Neural cell (in vitro differentiated cells): ENCODE results near the gene NOD1. TPM values are rescaled to one million over a fixed set of nuclear protein-coding genes. Genes with fewer than 3 reads are reported as not detected.

Experiments used
- H2AFZ ChIP-seq: fragments of 200-600, 300-800 bp; sonication (generic), shearing (Covaris generic); 2 replicates; pipeline ENCODE4 v1.6.0; 2014; ENCODE audit warnings: low read depth, mild to moderate bottlenecking, antibody characterized with exemption, low read length, moderate library complexity
- H3F3A ChIP-seq: fragments of 200-600 bp; shearing (Covaris generic); 2 replicates; pipeline ENCODE4 v1.6.1; 2016; ENCODE audit warnings: mild to moderate bottlenecking, moderate library complexity, mixed read lengths, antibody characterized with exemption, low read length; ENCODE audit not compliant: insufficient read depth, poor library complexity, severe bottlenecking
- H3K27ac ChIP-seq: fragments of 200-600, 300-800 bp; sonication (generic), shearing (Covaris generic); 2 replicates; pipeline ENCODE4 v1.5.1; 2014; ENCODE audit warnings: mild to moderate bottlenecking, low read length, moderate library complexity
- H3K27me3 ChIP-seq: fragments of 300-800, 200-600 bp; sonication (generic), shearing (Covaris generic); 2 replicates; pipeline ENCODE4 v1.6.0; 2014; ENCODE audit warnings: mild to moderate bottlenecking, low read depth, low read length, moderate library complexity; ENCODE audit not compliant: insufficient read depth
- H3K36me3 ChIP-seq: fragments of 300-800, 200-600 bp; sonication (generic), shearing (Covaris generic); 2 replicates; pipeline ENCODE4 v1.5.1; 2014; ENCODE audit warnings: mild to moderate bottlenecking, antibody characterized with exemption, low read length, moderate library complexity; ENCODE audit not compliant: insufficient read depth
- H3K4me2 ChIP-seq: fragments of 300-800, 200-600 bp; sonication (generic), shearing (Covaris generic); 2 replicates; pipeline ENCODE4 v1.6.0; 2014; ENCODE audit warnings: mild to moderate bottlenecking, low read length
- H3K4me3 ChIP-seq: fragments of 300-800, 200-600 bp; sonication (generic), shearing (Covaris generic); 2 replicates; pipeline ENCODE4 v1.5.1; 2014; ENCODE audit warnings: mild to moderate bottlenecking, low read length, moderate library complexity
- H3K79me2 ChIP-seq: fragments of 200-600 bp; shearing (Covaris generic); replicated peaks from 2 replicates; pipeline ENCODE4 v1.6.0; 2014; ENCODE audit warnings: mild to moderate bottlenecking, low read length, moderate library complexity; ENCODE audit not compliant: insufficient read depth
- H3K9ac ChIP-seq: fragments of 300-800, 200-600 bp; sonication (generic), shearing (Covaris generic); 2 replicates; pipeline ENCODE4 v1.6.1; 2016; ENCODE audit warnings: mild to moderate bottlenecking, low read length, mixed read lengths
- H3K9me2 ChIP-seq: fragments of 200-600 bp; shearing (Covaris generic); 2 replicates; pipeline ENCODE4 v1.6.1; 2016; ENCODE audit warnings: mild to moderate bottlenecking, low read length, mixed read lengths; ENCODE audit not compliant: insufficient read depth
- H3K9me3 ChIP-seq: fragments of 200-600, 300-800 bp; sonication (generic), shearing (Covaris generic); 2 replicates; pipeline ENCODE4 v1.6.1; 2016; ENCODE audit warnings: mild to moderate bottlenecking, mixed run types, low read length, moderate library complexity, mixed read lengths
- H4K20me1 ChIP-seq: fragments of 200-600 bp; shearing (Covaris generic); 2 replicates; pipeline ENCODE4 v1.6.1; 2016; ENCODE audit warnings: mild to moderate bottlenecking, mixed run types; ENCODE audit not compliant: insufficient read depth
- EP300 ChIP-seq: fragments of 450-650 bp; conservative IDR thresholded peaks from 2 replicates; pipeline ENCODE4 v1.6.1; 2014; ENCODE audit warnings: antibody characterized with exemption, mild to moderate bottlenecking, moderate library complexity; ENCODE audit not compliant: poor library complexity, severe bottlenecking
- EZH2 ChIP-seq: fragments of 200-600, 300-800 bp; shearing (Covaris generic), sonication (generic); IDR thresholded peaks from 2 replicates; pipeline ENCODE4 v1.6.1; 2014; ENCODE audit warnings: antibody characterized with exemption, low read length, borderline replicate concordance, mild to moderate bottlenecking; ENCODE audit not compliant: insufficient read depth, poor library complexity, severe bottlenecking
- MXI1 ChIP-seq: fragments of 450-650 bp; conservative IDR thresholded peaks from 2 replicates; pipeline ENCODE4 v1.6.1; 2014; ENCODE audit warnings: antibody characterized with exemption, mild to moderate bottlenecking; ENCODE audit not compliant: poor library complexity, severe bottlenecking
- POLR2AphosphoS5 ChIP-seq: IDR thresholded peaks from 2 replicates; pipeline ENCODE4 v1.6.1; 2012
- RAD21 ChIP-seq: fragments of 450-650 bp; conservative IDR thresholded peaks from 2 replicates; pipeline ENCODE4 v1.6.1; 2014; ENCODE audit warnings: antibody characterized with exemption, mild to moderate bottlenecking, moderate library complexity
- SMC3 ChIP-seq: fragments of 450-650 bp; conservative IDR thresholded peaks from 2 replicates; pipeline ENCODE4 v1.6.1; 2014; ENCODE audit warnings: antibody characterized with exemption, mild to moderate bottlenecking, moderate library complexity; ENCODE audit not compliant: poor library complexity
- TAF1 ChIP-seq: IDR thresholded peaks from 2 replicates; pipeline ENCODE4 v1.6.1; 2012; ENCODE audit warnings: low read depth
- polyA plus RNA-seq: library from polyadenylated mRNA; depleted of rRNA; stranded (reverse); fragments of >200 nt; gene quantifications from 2 replicates; pipeline ENCODE4 v1.2.3, GENCODE V29; 2014
- TF ChIP-seq, protein P1 (sequence below): IDR thresholded peaks from 2 replicates; pipeline ENCODE4 v1.6.1; 2012; ENCODE audit warnings: borderline replicate concordance
- TF ChIP-seq, protein P2 (sequence below): fragments of 450-650 bp; IDR thresholded peaks from 2 replicates; pipeline ENCODE4 v1.5.1; 2014; ENCODE audit warnings: antibody characterized with exemption, mild to moderate bottlenecking, moderate library complexity; ENCODE audit not compliant: poor library complexity, severe bottlenecking

The NOD1 gene
- polyA plus RNA-seq, 1 donor from 2014 or later: 0.43 TPM

DNA sequence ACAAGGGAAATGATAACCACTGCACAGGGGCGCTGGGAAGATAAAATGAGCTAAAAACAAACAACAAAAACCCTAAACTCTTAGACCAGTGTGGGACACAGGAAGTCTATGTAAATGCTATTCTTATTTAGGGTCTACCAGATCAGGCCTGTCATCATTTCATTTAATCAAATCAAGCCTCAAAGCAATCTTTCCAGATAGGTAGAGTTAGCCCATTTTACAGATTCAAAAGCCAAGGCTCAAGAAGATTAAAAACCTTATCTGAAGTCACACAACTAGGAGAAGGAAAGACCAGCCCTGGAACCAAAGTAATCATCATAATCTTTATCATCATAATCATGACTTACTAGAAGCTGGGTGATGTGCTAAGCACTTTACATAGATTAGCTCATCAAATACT lies 4.7 kb downstream of the NOD1 start:
- no peaks in the 10 kb centered on the region for H3K36me3 ChIP-seq
- H3K4me2 ChIP-seq: no peak overlapping the region
- H2AFZ ChIP-seq: no peak overlapping the region
- no peaks in the 10 kb centered on the region for H3F3A ChIP-seq
- no peaks in the 10 kb centered on the region for H4K20me1 ChIP-seq
- H3K4me3 ChIP-seq: no peak overlapping the region
- no peak overlapping the region for H3K9ac ChIP-seq
- H3K79me2 ChIP-seq: no peaks in the 10 kb centered on the region
- no peaks in the 10 kb centered on the region for H3K9me2 ChIP-seq
- no peak overlapping the region for H3K27ac ChIP-seq
- TF ChIP-seq POLR2AphosphoS5: no peak
- no peaks in the 10 kb centered on the region for H3K27me3 ChIP-seq
- H3K9me3 ChIP-seq: no peaks in the 10 kb centered on the region

DNA sequence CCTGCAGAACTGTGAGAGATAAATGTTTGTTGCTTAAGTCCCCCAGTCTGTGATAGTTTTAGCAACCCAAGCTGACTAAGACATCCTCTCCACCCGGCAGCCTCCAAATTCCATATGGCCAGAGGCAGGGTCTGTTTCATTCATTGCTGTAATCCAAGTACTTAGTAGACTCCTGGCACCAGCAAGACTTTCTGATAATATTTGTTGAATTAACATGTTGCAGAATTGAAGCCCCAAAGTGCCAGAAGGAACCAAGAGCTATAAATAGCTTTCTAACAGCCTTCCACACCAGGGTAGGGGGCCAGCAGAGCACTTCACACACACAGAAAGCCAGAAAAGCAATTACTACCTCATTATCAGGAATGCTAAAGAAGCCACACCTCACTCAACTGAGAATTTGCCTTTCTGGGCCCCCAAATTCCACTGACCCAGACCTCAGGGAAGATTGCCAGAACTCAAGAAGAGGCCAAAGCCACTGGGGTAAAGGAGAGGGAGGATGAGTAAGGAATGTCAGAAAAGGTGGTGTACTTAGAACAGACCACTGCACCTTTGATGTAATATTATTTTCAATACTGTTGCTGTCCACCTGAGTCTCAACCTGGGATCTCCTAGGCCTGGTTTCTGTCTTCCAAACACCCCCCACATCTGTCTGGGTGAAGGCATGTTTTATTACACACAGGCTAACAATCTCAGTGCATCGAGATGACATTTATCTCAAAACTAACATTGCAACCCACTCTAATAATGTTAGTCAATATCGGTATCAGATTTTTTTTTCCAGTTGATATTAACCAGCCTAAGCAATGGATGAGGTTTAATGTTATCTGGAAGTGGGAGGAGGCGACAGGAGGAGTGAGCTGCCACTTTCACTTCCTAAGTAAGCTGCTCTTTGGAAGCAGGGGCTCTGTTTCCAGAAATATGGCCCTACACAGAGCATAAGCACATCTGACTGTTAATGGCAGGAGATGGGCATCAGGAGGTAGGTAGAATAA lies 5.5 kb downstream of the NOD1 start:
- no peak overlapping the region for H3K9ac ChIP-seq
- H2AFZ ChIP-seq: no peak overlapping the region
- no peaks in the 10 kb centered on the region for H3K36me3 ChIP-seq
- no peak overlapping the region for H3K4me2 ChIP-seq
- no peak overlapping the region for H3K4me3 ChIP-seq
- no peaks in the 10 kb centered on the region for H4K20me1 ChIP-seq
- no peak for TF ChIP-seq EZH2
- H3F3A ChIP-seq: no peaks in the 10 kb centered on the region
- H3K79me2 ChIP-seq: no peaks in the 10 kb centered on the region
- no peaks in the 10 kb centered on the region for H3K9me2 ChIP-seq
- H3K27ac ChIP-seq: no peak overlapping the region
- H3K9me3 ChIP-seq: no peaks in the 10 kb centered on the region
- H3K27me3 ChIP-seq: no peaks in the 10 kb centered on the region

DNA sequence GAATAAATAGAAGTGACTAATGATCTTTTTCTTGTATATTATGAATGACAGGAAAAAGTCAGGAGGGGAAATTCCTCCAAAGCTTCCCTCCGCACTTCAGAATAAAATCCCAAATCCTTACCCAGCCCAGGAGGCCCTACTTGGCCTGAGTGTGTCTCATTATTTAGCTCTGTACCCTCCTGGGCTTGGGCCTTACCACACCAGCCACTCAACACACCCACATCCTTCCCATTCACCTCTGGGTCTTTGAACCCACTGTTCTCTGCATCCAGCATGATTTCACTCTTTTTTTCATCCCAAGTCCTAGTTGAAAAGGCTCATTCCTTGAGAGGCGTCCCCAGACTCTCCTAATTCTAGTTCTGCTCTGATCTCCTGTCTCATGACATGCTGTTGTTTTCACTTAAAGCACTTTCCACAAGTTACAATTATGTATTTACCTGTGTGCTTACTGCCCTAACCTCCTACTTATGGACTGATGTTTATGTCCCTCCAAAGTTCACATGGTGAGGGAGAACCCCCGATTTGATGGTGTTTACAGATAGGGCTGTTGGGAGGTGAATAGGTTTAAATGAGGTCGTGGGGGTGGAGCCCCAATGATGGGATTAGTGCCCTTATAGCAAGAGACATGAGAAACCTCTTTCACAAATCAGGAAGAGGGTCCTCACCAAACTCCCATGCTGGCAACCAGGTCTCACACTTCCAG lies 6.4 kb downstream of the NOD1 start:
- Histone ChIP-seq H3K79me2 (no peaks in the 10 kb centered on the region), H3K36me3 (no peaks in the 10 kb centered on the region), H3K4me3 (no peak overlapping the region), H3K9me3 (no peaks in the 10 kb centered on the region), H3K27me3 (no peaks in the 10 kb centered on the region), H2AFZ (no peak overlapping the region), H3K9me2 (no peaks in the 10 kb centered on the region), H3K27ac (no peak overlapping the region), H4K20me1 (no peaks in the 10 kb centered on the region), H3F3A (no peaks in the 10 kb centered on the region), H3K4me2 (no peak overlapping the region), H3K9ac (no peak overlapping the region)
- no peak for TF ChIP-seq POLR2AphosphoS5

DNA sequence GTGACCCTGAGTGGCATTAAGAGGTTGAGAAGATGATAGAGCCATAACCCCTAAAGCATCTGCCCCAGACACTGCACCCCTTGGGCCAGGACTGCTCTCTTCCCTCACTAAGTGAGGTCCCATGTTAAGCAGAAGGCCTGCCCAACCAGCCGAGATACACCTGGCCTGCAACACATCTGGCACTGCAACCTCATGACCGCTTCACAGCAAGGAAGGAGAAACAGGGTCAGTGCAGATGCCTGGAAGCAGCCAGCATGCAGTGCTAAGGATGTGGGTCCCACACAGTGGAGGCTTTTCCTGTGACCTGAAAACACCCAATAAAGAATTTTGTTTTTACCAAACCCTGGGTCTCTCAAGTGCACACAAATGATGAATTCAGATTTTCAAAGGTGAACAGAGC lies 7.4 kb downstream of the NOD1 start:
- no peaks in the 10 kb centered on the region for H3K9me3 ChIP-seq
- no peaks in the 10 kb centered on the region for H3K9me2 ChIP-seq
- H3K4me3 ChIP-seq: no peak overlapping the region
- no peaks in the 10 kb centered on the region for H3F3A ChIP-seq
- H3K9ac ChIP-seq: no peak overlapping the region
- no peak for TF ChIP-seq EZH2
- no peak for TF ChIP-seq TAF1
- no peak for TF ChIP-seq POLR2AphosphoS5
- no peak for TF ChIP-seq SMC3
- no peak for TF ChIP-seq RAD21
- TF ChIP-seq, protein P1, sequence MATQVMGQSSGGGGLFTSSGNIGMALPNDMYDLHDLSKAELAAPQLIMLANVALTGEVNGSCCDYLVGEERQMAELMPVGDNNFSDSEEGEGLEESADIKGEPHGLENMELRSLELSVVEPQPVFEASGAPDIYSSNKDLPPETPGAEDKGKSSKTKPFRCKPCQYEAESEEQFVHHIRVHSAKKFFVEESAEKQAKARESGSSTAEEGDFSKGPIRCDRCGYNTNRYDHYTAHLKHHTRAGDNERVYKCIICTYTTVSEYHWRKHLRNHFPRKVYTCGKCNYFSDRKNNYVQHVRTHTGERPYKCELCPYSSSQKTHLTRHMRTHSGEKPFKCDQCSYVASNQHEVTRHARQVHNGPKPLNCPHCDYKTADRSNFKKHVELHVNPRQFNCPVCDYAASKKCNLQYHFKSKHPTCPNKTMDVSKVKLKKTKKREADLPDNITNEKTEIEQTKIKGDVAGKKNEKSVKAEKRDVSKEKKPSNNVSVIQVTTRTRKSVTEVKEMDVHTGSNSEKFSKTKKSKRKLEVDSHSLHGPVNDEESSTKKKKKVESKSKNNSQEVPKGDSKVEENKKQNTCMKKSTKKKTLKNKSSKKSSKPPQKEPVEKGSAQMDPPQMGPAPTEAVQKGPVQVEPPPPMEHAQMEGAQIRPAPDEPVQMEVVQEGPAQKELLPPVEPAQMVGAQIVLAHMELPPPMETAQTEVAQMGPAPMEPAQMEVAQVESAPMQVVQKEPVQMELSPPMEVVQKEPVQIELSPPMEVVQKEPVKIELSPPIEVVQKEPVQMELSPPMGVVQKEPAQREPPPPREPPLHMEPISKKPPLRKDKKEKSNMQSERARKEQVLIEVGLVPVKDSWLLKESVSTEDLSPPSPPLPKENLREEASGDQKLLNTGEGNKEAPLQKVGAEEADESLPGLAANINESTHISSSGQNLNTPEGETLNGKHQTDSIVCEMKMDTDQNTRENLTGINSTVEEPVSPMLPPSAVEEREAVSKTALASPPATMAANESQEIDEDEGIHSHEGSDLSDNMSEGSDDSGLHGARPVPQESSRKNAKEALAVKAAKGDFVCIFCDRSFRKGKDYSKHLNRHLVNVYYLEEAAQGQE: no peak
- TF ChIP-seq MXI1: no peak
- no peak for TF ChIP-seq EP300
- TF ChIP-seq, protein P2, sequence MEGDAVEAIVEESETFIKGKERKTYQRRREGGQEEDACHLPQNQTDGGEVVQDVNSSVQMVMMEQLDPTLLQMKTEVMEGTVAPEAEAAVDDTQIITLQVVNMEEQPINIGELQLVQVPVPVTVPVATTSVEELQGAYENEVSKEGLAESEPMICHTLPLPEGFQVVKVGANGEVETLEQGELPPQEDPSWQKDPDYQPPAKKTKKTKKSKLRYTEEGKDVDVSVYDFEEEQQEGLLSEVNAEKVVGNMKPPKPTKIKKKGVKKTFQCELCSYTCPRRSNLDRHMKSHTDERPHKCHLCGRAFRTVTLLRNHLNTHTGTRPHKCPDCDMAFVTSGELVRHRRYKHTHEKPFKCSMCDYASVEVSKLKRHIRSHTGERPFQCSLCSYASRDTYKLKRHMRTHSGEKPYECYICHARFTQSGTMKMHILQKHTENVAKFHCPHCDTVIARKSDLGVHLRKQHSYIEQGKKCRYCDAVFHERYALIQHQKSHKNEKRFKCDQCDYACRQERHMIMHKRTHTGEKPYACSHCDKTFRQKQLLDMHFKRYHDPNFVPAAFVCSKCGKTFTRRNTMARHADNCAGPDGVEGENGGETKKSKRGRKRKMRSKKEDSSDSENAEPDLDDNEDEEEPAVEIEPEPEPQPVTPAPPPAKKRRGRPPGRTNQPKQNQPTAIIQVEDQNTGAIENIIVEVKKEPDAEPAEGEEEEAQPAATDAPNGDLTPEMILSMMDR: no peak
- no peaks in the 10 kb centered on the region for H3K79me2 ChIP-seq
- no peaks in the 10 kb centered on the region for H4K20me1 ChIP-seq
- no peaks in the 10 kb centered on the region for H3K36me3 ChIP-seq
- H3K27me3 ChIP-seq: no peaks in the 10 kb centered on the region
- no peak overlapping the region for H3K27ac ChIP-seq
- no peak overlapping the region for H2AFZ ChIP-seq
- H3K4me2 ChIP-seq: no peak overlapping the region
